SHP77 (cell line): Measurements from ENCODE around the gene ECPAS.
"Not testable (repeated sequence)": the region's sequence is repeated elsewhere in the genome, so short reads cannot be mapped to it uniquely, and the experiment has no call there.

Source experiments
- DNase-seq, 2 experiments: peaks; one replicate each; lab custom pipeline; 2025; lab: John Stamatoyannopoulos, UW

The ECPAS gene, protein sequence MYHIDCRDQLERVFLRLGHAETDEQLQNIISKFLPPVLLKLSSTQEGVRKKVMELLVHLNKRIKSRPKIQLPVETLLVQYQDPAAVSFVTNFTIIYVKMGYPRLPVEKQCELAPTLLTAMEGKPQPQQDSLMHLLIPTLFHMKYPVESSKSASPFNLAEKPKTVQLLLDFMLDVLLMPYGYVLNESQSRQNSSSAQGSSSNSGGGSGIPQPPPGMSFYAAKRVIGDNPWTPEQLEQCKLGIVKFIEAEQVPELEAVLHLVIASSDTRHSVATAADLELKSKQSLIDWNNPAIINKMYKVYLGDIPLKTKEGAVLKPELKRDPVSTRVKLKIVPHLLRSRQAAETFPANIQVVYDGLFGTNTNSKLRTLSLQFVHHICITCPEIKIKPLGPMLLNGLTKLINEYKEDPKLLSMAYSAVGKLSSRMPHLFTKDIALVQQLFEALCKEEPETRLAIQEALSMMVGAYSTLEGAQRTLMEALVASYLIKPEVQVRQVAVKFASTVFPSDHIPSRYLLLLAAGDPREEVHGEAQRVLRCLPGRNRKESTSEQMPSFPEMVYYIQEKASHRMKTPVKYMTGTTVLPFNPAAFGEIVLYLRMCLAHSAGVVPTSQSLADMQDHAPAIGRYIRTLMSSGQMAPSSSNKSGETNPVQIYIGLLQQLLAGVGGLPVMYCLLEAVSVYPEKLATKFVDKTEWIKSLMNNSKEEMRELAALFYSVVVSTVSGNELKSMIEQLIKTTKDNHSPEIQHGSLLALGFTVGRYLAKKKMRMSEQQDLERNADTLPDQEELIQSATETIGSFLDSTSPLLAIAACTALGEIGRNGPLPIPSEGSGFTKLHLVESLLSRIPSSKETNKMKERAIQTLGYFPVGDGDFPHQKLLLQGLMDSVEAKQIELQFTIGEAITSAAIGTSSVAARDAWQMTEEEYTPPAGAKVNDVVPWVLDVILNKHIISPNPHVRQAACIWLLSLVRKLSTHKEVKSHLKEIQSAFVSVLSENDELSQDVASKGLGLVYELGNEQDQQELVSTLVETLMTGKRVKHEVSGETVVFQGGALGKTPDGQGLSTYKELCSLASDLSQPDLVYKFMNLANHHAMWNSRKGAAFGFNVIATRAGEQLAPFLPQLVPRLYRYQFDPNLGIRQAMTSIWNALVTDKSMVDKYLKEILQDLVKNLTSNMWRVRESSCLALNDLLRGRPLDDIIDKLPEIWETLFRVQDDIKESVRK (N-terminal part only)

DNA sequence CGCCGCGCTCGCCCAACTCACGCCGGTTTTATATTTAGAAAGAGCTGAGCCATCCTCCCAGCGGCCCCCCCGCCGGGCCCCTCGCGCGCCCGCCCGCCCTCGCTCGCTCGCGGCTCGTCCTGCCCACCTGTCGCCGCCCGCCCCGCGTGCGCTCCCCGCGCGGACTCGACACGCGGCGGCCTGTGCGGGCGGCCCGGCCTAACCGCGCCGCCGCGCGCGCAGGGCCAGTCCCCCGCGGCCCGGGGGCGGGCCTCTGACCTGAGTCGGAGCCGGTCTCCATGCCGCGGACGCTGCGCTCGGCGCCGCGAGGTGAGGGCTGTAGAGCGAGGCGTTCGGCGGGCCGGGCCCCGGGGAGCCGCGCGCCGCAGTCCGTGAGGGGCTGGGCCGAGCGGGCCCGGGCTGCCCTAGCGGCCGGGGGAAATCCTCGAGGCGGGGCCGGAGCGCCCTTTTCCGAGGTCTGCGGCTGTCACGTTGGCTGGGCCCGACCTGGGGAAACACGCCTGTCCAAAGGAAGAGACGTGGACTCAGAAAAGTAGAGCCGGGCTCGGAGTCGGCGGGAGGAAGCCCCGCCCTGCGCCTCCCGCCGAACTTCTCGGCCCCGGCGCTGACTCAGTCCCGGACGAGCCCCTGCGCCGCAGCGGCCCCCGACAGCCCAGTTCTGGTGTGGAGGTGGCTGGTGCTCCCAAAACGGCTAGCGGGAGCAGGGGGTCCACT lies at the start of gene ECPAS:
TSS of gene ECPAS (minus strand) at position 526 of the 714 bp plus-strand sequence. CDS start 11,465 bp downstream, outside the sequence.
- DNase-seq: peak; percentile 52 to 74

DNA sequence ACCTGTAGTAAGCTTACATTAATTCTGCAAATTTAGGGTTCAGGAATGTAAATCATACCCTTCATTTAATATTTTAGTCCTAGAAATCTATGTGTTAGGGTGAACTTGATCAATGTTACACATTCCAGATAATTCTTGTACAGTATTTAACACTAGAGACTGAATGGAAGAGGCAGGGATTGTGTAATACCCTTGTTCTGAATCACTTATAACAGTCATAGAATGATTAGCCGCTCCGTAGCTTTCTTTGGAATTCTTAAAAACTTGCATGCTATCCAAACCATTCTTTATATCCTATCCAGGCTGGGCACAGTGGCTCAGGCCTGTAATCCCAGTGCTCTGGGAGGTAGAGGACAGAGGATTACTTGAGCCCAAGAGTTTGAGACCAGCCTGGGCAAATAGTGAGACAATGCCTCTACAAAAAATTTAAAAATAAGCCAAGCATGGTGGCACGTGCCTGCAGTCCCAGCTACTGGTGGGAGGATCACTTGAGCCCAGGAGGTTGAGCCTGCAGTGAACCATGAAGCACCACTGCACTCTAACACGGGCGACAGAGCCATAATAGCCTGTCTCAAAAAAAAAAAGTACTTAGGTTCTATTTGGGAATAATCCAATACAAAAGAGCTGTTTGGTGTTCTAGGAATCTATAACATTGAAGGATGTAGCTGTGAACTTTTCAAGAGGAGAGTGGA lies 49.1 kb upstream of the ECPAS start:
- no peak for DNase-seq

DNA sequence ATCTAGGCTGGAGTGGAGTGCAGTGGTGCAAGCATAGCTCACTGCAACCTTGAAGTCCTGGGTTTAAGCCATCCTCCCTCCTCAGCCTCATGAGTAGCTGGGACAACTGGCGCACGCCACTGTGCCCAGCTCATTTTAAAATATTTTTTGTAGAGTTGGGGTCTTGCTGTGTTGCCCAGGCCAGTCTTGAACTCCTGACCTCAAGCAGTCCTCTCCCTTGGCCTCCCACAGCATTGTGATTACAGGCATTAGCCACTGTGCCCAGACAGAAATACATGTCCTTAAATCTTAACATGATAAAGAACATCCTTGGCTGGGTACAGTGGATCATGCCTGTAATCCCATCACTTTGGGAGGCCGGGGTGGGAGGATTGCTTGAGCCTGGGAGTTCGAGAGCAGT lies 47.5 kb upstream of the ECPAS start:
- DNase-seq: no peak

DNA sequence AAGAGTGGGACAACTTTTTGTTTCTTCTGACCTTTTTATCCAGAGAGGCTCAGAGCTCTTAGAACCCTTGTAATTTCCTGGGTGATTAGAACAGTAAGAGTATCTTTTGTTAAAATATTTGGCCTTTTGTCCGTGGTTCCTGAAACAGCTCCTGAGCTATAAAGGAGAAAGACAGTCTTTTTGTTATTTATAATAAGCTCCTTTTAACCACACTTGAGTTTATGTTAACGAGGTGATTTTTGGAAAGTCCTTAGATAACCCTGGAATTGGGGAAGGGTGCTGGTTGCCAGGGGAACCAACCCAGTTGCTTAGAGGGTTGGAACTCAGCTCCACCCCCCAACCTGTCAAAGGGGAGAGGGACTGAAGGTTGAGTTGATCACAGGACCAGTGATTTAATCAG lies 45.6 kb upstream of the ECPAS start:
- no peak for DNase-seq

DNA sequence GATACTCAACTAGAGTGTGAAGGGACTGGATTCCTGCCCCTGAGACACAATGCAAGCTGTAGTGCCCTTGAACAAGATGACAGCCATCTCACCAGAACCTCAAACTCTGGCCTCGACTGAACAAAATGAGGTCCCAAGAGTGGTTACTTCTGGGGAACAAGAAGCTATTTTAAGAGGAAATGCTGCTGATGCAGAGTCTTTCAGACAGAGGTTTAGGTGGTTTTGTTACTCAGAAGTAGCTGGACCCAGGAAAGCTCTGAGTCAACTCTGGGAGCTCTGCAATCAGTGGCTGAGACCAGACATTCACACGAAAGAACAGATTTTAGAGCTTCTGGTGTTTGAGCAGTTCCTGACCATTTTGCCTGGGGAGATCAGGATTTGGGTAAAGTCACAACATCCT lies 43.2 kb upstream of the ECPAS start:
- DNase-seq: no peak

DNA sequence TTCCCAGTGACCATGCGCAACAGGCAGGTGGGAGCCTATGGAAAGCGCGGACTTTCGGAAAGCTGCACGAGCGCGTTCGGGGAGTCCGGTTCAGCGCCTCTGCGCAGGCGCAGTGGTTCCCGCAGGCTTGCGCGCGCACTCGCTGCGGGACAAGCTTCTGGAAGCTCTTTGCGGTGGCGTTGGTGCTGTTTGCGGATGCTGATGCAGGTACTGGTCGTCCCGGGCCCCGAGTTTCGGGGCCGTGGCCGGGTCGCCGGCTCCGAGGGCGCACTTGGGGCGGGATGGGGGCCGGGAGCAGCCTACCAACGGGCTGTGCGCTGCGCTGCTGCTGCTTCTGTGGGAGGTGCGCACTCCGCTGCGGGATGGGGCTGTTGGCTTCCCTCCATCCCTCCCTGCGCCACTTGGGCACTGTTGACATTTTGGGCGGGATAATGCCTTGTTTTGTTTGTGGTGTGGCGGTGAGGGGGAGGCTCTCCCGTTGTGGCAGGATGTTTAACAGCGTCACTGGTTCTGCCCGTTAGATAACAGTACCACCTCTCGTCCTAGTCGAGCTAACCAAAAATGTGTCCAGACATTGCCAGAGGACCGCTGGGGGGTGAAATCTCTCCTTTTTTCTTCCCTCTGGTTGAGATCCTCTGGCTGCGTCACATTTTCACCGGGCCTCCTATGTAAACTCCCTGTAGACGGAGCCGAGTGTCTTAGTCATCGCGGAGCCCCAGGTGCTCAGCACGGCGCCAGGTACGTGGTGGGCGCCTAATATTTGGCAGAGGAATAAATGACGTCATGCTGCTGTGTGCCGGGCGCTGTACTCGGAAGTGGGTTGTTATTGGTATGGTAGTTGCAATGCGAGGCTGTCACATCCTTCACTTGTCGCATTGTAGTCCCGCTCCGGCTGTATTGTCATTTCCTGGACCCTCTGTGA lies 41.1 kb upstream of the ECPAS start, which contains the start of gene ZNF483:
TSS of gene ZNF483 (plus strand) at position 124 of the 922 bp plus-strand sequence. CDS start 2,217 bp downstream, outside the sequence.
- peak; percentile 89 to 92 for DNase-seq

DNA sequence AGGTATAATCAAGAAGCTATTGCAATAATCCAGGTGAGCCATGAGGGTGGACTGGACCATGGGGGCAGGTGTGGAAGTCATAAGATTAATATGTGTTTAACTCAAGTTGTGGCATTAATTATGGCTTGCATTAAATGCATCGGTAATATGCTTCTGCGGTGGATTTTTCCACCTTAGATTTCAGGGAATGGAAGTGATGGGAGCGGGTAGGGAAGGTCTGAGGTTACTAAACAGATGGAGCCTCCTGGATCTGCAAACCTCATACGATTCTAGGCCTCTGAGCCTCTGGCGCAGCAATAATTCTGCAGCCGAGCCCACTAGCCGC lies 40.5 kb upstream of the ECPAS start:
- no peak for DNase-seq

DNA sequence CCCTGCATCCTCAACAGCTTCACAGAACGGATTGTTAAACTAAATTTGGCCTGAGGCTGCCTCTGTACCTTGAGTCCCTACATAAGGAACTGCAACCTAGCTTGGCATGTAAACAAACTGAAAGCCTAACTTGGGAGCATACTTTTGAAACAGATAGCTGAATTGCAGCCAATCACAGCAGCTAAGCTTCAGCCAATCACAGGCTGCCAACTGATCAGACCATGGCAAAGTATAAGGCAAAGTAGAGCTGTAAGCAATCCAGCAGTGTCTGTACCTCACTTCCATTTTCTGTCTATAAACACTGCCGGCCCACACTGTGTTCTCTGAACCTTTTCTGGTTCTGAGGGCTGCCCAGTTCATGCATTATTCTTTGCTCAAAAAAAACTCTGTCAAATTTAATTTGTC lies 31.9 kb upstream of the ECPAS start:
- DNase-seq: no peak

DNA sequence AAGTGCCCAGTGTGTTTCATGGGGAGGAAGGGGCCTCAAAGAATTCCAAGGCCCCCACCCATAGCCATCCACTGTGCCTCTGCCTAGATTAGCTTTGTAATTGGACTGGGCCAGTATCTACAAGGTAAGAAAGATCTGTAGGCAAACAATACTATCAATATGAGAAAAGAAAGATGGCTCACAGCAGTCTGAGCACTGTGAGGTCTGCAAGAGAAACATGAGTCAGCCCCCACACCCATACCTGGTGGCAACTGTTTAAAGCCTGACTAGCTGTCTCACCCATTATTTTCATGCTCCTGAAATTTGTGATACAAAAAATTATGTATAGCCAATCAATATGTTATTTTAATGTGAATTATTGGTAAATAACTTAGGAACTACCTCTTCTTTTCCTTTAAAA lies 30.8 kb upstream of the ECPAS start:
- no peak for DNase-seq

DNA sequence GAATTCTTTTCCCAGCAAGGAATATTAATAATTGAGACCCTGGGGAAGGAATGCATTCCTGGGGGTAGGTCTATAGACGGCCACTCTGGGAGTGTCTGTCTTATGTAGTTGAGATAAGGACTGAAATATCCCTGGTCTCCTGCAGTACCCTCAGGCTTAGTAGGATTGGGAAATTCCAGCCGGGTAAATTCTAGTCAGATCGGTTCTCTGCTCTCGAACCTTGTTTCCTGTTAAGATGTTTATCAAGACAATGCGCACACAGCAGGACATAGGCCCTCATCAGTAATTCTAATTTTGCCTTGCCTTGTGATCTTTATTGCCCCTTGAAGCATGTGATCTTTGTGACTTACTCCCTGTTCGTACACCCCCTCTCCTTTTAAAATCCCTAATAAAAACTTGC lies 27.4 kb upstream of the ECPAS start:
- DNase-seq: not testable (repeated sequence)

DNA sequence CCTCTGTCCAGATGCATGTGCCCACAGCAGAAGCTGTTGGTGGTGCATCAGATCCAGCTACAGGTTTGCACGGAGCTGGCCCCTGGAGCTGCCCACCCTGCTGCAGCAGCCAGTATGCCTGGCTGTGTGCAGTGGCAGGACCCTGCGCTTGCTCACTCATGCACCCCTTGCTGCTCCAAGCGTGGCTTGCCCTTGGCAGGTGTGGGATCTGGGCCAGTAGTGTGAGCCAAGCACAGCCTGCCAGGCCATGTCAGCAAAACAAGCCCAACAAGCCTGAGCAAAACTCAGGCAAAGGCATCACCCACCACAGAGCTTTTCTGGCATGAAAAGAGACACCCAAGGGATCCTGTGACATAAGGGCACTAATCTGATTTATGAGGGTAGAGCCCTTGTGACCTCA lies 18.3 kb upstream of the ECPAS start:
- DNase-seq: no peak

DNA sequence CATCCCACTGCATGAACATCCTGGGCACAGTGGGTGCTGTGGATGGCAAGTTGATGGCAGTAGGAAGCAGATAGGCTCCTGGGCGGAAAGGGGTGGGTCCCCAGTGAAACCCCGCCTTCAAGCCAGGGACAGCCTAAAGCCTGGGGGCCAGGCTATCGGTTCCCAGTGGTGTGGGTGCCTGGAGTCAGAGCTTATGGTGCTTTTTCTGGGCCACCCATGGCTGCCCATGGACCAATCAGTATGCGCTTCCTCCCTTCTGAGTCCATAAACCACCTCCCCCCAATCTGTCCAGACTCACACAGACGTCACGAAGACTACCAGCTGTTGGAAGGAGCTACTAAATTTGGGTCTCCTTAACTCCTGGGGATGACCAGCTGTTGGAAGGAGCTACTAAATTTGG lies 17.5 kb upstream of the ECPAS start:
- no peak for DNase-seq

DNA sequence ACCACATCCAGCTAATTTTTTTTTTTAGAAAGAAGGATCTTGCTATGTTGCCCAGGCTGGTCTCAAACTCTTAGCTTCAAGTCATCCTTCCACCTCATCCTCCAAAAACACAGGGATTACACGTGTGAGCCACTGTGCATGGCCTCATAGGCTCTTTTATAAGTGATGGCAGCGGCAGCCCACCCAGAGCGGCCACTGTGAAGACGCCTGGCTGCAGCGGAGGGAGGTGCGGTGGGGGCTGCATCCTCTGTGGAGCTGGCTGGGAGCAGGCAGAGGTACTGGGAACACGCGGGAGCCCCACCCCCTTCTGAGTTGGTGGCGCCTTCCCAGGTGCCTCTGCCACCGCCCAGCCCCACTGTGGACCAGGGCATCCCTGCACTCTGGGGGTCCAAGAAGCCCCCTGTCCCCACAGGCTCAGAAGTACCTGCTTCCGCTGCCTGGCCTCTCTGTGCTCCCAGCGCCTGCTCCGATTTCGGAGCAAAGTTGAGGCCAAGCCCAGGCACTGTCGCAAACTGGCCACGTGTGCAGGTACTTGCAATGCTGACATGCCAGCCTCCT lies 16.9 kb upstream of the ECPAS start:
- DNase-seq: no peak

DNA sequence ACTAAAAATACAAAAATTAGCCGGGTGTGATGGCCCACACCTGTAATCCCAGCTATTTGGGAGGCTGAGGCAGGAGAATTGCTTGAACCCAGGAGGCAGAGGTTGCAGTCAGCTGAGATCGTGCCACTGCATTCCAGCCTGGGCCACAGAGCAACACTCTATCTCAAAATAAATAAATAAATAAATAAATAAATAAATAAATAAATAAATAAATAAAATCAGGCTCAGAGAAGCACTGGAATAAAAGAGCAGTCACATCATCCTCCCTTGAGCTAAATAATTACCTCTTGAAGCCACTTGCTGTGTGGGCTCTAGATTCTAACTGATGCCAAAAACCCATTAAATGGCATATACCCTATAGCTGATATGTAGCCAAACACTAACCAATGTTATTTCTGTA lies 13.0 kb upstream of the ECPAS start:
- not testable (repeated sequence) for DNase-seq

DNA sequence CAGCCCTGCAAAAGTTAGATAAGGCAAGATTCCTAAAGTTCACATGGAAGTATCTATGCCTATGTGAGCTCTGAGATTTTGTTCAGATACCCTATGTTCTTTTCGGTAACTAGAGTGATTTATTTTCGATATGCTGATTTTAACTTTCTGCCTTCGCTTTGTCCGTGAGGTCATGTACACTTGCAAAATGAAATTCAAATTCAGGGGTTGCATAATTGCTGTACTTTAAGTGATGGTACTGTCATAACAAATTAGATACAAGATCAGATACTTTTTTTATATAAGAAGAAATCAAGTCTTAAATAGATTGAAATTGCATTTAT lies 350 bp upstream of the ECPAS start:
- no peak for DNase-seq

DNA sequence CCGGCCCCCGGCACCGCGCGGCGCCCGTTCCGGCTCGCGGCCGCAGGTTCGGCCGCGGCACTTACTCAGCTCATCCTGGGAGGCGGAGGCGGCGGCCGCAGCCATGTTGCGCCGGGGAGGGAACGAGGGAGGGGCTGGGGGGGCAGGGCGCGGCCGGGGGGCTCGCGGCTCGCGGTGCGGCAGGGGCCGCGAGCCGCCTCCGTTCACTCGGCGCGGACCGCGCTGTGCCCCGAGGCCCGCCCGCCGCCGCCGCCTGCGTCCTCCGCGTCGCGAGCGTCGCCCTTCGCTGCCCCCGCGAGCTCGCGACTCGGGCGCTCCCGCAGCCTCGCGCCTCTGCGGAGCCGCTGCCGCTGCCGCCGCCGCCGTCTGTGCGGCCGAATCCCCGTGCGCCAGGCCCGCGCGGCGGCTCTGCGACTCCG lies 735 bp downstream of the ECPAS start:
- DNase-seq: peak; percentile 9 to 63

DNA sequence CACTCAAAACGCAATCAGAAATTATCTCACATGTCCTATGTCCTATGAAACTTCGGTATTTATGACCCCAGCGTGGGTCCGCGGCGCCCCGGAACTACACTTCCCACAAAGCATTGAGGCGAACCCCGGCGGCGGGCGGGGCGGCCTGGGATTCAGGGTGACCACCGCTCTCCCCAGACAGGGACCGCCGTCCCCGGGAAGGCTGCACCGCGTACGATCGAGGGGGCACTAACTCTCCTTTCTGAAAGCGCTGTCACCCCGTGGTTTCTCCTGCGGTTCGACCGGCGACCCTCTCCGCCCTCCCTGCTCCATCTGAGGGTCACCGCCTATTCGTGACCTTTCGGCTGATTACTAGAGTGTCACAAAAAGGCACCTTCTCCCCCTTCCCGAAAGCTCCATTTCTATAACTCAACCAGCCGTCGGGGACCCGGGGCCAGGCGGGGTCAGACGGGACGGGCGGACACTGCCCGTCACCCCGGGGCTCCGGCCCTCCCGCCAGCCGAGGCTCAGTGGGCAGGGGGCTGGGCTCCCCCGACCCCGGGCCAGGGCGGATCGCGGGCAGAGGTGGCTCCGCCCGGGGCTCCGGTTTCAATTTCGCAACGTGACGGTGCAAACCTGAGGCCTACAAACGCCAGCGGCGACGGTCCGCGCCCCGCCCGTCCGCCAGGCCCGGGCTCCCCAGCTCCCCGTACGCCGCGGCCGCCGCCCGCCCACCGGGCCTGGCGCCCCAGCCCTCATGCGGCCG lies 1.3 kb downstream of the ECPAS start:
- DNase-seq: peak; percentile 31 to 66

DNA sequence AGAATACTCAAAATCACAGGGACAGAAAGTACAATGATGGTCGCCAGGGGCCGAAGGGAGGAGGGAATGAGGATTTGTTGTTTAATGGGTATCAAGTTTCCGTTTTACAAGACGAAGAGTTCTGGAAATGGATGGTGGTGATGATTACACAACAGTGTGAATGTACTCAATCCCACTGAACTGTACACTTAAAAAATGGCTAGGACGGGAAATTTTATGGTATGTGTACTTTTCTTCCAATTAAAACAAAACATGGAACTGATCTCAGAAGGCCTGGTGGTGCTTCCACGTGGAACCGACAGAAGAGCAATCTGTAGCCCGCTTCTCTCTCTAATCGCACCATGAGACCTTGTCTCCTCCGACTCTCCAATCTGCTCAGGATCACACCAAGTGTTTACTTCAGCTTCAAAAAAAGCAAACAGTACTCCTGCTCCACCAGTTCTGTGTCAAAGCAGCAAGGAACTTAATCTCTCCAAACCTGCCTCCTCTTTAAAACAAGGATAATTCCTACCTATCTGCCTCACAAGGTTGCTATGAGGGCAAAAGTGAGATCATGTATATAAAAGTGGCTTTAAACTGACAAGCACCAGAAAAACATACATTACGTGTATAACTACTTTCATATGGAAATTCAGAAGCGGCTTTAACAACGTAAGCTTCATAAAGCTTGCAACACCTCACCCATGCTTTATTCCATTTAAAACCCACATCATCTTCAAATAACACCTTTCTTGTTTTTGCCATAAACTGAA lies 2.1 kb downstream of the ECPAS start:
- peak; percentile 41 to 44 for DNase-seq
